GM18861 (cell line): ENCODE results near the gene NAT8L.

Experiments
- ATAC-seq: cut with Tn5 transposase; IDR thresholded peaks from one replicate; pipeline ENCODE4 v1.9.1; 2021; ENCODE audit not compliant: unreplicated experiment

The NAT8L gene

DNA sequence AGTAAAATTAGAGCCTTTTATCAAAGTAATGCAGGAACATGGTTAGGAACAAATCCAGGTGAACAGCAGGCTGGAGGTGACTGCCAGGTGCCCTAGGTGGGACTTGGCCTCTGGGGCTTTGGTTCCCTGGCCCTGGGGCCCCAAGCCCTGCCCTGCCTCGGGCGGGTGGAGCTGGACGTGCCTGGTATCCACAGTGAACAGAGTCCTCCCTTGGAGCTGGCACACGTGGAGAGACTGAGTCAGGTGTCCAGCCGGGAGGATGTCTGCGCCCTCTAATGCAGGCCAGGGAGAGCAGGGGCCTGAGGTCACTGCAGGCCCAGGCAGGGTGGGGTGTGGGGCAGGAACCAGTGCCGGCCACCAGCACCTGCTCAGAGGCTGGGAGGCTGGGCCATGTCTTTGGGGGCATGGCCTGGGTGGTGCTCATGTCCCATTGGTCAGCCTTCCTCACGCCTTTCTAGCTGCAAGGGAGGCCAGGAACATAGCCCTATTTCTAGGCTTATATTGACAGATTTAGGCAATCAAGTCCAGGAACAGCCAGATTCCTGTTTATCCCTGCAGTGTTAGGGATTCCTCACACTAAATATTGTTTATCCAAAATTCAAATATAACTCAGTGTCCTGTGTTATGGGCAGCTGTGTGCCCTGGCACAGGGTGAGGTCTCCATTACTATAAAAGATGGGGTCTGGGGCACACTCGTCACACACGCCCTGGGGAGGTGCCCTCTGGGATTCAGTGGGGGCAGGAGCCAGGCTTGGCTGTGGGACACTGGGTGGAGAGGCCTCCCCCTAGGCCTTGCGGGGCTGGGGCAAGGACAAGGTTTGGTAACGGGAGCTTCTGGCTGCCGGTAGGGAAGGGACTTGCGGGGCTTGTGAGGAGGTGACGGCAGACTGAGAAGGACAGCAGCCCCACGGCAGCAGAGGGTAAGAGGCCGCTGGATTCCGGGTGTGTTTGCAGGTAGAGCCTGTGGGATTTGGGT is 14.3 kb upstream of the NAT8L start:
- no peak for ATAC-seq

DNA sequence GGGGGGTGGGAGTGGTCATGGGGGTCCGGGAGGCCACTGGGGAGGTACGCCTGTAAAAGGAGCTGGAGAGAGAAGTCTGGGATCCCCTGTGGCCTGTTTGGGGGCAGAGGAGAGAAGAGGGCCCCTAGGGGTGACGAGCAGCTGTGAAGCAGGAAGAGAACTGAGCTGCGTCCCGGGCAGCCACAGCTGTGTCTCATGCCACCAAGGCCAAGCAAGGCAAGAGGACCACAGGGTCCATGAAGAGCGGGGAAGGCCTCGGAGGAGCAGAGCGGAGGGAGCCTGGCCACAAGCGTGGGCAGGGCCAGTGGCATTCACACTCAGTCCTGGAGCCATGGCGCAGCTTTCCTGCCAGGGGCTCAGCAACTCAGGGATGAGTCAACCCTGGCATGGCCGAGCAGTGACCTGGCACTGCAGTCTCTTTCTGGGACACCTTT is 13.6 kb upstream of the NAT8L start:
- ATAC-seq = no peak

DNA sequence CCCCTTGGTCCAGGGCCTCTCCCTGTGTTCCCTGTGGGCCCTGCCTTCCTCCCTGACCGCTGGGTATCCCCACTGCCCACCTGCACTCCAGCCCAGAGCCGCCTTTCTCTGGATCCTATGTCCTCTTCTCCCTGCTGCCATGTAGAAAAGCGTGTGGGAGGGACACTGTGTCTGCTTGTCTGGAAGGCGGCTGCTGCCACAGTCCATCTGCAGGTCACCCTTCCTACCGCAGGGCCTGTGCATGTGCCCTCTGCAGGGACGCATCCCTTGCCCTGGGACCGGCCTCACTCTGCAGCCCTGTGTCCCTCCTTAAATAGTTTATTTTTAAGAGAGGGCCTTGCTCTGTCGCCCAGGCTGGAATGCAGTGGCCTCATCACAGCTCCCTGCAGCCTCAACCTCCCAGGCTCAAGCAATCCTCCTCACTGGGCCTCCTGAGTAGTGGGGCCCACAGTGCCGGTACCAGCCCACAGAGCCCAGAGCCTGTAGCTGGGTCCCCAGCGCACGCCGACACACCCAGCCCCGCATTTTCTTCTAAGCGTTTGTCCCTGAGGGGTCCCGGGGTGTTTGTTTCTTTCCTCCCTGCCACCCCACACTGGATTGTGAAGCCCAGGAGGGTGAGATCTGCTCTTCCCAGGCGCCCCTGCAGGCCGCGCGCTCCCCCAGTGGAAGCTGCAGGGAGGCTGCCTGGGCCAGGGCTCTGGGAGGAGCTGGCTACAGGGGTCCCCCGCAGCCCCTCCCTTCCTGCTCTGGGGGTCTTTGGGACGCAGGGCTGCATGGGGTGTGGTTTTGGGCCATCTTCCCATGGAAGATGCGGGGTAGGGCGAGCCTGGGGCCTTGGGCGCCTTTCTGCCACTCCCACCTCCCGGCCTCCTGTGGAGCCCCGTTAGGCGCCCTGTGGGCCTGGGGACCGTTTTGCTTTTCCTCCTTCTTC is 12.8 kb upstream of the NAT8L start:
- ATAC-seq = no peak

DNA sequence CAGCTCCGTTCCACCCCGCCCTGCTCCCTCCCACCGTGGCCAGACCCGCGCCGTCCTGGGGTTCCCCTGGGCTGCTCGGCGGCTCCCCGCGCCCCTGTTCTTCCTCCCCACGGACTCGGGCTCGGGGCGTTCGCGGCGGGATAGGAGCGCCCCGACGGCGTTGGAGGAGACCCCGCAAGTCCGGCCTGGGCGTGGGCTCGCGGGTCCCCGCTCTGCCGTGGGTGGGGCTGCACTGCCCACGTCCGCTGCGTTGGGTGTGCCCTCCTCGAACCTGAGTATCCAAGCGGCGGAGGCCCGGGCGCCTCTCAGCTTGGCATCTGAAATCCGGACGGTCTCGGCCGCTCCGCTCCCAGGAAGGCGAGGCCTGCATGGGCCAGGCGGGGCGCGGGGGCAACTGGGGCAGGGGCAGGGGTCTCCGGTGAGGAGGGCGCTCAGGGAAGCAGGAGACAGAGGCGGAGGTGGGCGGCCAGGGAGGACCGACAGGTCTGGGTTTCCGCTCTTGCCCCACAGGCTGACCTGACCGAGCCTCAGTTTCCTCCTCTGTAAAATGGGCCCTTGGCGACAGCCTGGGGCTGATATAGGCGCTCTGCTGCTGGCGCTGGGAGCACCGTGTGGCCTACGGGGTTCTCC is 12.0 kb upstream of the NAT8L start:
- ATAC-seq = no peak

DNA sequence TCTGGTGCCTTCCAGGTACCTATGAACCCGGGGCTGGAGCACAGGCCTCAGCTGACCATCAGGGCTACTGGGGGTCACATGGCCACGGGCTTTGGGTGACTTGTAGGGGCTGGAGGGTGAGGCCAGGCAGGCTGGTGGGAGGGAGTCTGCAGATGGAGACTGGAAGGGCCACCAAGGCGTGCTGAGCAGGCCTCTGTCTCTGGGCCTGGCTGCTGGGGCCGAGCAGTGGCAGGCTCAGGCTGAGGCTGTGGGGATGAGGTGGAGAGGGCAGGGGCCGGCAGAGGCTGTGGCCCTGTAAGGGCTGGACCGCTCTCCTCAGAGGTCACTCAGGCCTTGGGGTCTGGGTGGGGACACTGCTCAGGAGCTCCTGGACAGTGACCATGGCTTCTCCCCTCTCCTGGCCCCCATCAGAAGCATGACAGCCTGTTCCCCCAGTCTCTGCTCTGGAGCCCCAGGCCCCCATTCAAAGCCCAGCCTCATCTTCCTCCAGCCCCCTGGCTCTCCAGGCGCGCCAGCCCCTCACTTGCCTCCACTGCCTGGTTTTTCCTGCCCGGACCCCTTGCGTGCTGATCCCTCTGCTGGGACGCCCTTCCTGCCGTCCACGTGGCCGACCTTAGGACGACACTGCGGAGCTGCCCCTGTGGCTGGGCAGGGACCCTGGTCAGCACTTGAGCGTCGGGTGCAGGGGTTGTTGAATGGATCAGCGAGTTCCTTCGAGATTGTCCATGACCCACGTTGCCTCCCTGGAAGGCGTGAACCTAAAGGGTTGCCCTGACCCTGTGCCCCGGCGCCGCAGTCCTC is 11.1 kb upstream of the NAT8L start:
- no peak for ATAC-seq

DNA sequence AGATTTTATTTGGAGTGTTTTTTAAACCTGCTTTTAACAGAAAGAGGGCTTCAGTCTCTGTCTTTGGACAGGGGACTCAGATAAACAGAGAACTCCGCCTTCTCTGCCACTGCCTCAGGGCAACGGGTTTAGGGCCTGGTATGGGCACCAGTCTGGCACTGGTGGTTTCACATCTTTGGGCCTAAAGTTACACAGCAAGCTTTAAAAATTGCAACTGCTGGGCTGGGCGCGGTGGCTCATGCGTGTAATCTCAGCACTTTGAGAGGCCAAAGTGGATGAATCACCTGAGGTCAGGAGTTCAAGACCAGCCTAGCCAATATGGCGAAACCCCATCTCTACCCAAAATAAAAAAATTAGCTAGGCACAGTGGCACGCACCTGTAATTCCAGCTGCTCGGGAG is 10.3 kb upstream of the NAT8L start:
- no peak for ATAC-seq

DNA sequence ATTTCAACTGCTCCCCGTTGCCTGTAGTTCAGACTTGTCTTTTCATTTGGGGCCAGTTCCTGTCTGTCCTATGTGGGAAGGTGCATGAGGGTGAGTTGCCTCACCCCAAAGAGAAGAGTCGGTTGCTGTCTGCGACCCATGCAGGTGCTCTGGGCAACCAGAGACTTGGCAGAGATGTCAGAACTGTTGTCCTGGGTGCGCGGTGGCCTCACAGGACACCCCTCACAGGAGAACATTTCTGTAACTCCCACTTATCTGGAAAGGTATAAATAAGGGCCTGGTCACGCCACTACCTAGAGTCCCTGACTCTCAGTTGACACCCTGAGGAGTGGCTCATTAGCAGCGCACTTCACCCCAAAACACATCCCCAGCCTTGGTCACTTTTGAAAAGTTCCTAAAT is 9.7 kb upstream of the NAT8L start:
- no peak for ATAC-seq

DNA sequence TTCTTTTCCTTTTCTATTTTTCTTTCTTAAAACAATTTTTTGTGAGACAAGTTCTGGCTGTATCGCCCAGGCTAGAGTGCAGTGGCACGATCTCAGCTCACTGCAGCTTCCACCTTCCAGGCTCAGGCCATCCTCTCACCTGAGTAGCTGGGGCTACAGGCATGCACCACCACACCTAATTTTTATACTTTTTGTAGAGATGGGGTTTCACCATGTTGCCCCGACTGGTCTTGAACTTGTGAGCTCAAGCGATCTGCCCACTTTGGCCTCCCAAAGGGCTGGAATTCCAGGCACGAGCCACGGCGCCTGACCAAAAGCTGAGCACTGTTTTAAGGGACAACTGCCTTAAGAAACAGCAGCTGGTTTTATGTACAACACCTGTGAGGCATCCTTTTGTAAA is 9.3 kb upstream of the NAT8L start:
- ATAC-seq = no peak

DNA sequence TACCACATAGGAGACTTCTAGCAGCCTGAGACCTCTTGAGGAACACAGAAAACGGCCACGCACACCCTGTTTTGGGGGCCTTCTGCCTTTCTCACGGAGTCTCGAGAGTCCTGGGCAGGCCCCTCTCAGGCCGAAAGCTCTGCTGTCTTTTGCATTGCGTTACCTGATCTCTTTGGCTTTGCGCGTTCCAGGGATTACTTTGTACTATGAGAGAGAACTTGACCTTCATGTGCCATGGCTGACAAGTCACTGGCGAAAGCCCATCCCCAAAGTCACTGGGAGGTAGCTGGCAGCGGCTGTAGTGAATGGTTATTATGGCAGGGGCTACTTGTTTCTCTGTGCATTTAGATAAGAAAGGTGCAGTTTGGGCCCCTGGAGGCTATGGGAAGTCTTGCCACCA is 8.0 kb upstream of the NAT8L start:
- ATAC-seq = no peak

DNA sequence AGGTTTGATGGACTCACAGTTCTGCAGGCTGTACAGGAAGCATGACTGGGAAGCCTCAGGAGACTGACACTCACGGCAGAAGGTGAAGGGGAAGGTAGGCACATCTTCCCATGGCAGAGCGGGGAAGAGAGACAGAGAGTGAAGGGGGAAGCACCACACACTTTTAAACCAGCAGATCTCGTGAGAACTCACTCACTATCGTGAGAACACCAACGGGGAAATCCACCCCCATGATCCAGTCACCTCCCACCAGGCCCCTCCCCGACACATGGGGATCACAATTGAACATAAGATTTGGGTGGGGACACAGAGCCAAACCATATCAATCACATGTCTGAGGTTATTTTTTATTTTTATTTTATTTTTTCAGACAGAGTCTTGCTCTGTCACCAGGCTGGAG is 4.9 kb upstream of the NAT8L start:
- ATAC-seq = no peak

DNA sequence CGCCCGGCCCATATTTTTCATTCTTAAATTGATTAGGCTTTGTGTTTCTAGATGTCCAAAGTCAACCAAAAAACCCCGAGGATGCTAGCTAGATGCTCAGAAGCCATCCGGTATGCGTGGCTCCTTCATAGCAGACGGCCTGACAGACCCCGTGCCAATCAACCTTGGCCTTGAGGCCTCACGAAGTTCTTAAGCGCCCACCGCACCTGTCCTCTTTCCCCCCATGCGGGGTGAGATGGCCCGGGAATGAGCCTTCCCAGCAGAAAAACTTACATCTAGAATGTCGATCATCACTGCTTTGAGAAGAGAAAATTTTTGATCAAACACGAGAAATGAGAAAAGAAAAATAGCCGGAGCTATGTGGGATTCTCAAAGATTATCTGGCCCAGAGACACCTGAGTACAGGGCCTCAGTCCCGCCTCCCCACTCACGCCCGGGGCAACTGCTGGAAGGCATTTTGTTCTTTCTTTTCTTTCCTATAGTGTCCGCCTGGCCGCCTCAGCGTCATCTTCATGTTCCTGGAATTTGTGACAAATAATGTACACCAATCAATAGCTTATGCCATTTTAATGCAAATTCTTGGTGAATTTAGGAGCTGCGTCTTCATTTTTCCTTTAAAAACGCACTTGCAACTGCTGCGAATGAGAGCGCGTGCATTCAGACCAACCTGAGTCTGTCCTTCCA is 1.6 kb upstream of the NAT8L start:
- ATAC-seq = no peak

DNA sequence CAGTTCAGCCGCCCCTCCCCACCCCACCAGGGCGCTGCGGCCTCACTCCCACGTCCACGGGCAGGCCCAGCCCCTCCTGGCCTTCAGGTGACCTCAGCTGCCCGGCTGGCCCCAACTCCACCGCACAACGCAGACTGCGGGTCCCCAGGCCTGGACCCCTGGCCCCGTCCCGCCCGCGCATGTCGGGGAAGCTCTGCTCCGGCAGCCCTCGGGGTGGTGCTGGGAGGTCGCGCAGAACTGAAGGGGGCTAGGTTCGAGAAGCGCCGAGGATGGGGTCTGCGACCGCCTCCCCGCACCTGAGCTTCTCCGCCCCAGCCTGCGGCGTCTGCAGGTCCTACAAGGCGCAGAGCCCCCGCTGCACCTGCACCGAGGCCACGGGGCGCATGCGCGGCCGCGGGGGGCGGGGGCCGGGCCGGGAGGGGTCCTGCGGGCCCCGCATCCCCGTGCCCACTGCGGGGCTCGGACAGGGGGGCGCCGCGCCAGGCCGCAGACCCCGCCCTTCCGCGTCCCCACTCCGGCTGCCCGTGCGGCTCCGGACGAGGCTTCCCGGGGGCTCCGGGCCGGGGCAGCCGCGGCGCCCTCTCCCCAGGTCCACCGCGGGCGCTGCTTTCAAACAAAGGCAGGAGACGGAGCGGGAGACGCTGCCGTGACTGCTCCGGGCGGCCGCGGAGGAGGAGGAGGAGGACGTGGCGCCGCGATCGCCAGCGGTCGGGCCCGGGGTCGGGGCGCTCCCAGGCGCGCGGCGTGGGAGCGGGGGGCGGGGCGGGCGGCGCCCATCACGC is 672 bp upstream of the NAT8L start:
- no peak for ATAC-seq

DNA sequence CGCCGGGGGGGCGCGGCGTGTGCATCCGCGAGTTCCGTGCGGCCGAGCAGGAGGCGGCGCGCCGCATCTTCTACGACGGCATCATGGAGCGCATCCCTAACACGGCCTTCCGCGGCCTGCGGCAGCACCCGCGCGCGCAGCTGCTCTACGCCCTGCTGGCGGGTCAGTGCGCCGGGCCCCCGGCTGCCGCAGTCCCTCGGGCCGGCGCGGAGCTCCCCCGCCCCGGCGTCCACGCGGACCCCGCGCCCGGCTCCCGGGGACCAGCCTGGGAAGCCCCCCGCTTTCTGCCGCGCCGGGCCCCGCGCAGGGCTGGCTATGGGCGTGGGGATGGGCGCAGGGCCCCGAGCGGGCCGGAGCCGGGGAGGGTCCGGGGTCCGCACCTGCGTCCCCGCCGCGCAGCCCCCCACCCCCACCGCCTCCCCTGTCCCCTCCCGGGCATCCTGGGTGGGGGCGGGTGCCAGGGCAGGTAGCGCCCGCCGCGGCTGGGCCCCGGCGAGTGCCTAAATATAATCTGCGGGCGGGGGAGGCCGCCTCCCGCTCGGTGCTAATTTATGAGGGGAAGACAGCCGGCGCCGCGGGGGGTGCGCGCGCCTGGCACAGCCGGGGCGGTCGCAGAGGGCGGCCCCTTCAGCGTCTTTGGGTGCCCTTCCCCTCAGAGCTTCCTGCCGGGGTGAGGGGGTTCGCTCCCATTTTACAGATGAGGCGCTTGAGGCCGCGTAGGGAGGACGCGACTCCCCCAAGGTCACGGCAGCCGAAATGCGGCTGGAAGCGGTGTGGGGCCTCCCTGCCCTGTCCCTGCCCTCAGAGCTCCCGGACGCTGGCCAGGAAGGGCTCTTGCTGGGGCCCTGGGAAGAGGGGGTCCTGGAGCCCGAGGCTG is 837 bp downstream of the NAT8L start:
- no peak for ATAC-seq

DNA sequence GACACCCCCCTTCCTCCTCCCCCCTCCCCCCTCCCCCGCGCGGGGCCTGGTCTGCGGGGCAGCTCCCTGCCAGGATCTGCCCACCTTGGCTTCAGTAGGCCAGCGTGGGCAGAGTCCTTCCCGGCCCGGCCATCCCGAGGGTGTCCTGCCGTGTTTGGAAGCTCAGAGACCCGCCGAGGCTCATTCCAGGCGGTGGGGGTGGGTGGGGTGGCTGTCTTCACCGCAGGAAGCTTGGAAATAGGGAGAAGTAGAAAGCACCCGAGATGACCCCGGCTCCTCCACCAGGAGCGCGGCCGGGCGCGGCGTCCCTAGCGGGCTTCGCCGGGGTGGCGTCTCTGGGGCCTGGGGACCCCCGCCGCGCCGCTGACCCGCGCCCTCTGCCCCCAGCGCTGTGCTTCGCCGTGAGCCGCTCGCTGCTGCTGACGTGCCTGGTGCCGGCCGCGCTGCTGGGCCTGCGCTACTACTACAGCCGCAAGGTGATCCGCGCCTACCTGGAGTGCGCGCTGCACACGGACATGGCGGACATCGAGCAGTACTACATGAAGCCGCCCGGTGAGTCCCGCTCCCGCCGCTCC is 1.6 kb downstream of the NAT8L start:
- no peak for ATAC-seq

DNA sequence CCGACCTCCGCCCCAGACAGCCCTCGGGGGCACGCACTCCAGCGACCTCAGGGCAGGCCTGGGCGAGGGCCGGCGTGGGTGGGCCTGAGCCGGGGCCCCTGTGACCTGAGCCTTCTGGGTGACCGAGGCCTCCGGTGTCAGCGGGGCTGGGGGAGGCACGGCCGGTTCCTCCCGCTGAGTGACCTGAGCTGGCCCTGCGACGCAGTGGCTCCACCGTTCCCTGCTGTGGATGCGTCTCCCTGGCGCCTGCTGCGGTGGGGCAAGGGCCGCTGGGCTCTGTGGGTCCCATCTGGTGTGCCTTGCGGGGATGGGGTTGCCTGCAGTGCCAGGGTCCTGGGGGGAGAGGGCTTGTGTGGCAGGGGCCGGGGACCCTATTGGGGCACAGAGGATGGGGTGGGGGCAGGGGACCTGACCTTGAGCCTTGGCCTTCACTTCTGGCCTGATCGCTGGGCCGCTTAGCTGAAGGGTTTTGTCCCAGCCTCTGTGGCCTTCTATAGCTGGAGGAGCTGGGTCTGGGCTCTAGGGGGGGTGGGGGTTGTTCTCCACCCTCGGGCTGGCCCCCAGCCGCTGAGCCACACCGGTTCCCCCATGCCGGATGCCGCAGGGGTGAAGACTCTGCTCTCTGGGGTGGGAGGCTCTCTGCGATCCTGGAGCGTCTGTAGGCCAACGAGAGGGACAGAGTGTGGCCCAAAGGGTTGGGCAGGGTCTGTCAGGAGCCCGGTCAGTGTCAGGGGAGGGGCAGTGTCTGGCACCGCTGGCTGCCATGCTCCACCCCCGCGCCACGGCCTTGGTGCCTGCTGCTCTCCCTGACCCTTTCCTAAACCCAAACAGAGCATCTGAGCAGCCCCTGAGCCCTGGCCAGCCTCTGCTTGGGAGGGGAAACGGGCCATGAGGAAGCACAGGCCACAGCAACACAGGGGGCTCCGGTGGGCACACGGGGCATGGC is 2.3 kb downstream of the NAT8L start:
- no peak for ATAC-seq

DNA sequence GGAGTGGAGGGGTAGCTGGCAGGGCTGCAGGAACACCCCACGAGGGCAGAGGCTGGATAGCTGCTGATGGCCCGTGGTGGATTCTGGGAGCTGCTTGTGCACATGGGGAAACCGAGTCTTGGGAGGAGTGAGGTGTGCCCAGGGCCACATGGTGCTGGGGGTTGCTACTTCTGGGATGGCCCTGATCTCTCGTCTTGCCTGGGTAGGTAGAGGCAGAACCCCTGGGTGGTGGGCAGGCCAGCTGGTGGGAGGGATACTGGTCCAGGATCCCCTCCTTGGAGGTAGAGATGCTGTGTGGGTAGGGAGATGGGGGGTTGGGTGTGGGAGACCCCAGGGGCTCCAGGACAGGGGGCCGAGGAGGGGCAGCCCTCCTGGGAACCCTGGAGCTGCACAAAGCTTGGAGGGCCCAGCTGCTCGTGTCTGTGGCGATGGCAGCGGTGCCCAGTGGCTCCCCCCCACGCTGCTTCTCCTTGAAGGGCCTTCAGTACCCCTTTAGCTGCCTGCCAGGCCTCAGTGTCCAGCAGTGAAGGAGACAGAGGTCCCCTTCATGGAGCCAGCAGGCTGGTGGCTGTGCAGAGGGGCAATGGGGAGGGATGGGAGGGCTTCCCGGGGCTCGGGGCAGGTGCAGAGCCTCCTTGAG is 3.2 kb downstream of the NAT8L start:
- no peak for ATAC-seq
